H9 (cell line): ENCODE data around the gene CHAC2. TPM values are rescaled to one million over a fixed set of nuclear protein-coding genes. Genes with fewer than 3 reads are reported as not detected.

ENCODE experiments used
- DNase-seq: peaks from one replicate; pipeline ENCODE4 v3.0.0-alpha.2; 2017
- H2AFZ ChIP-seq: one replicate; pipeline ENCODE4 v1.6.1; 2013; ENCODE audit warnings: mild to moderate bottlenecking, low read length, control low read depth, moderate library complexity
- H2AK5ac ChIP-seq: 2 replicates; pipeline ENCODE4 v1.6.1; 2013; ENCODE audit warnings: low read length, control low read depth, mixed read lengths; ENCODE audit not compliant: insufficient read length
- H2BK120ac ChIP-seq: one replicate; pipeline ENCODE4 v1.6.1; 2013; ENCODE audit warnings: low read depth, mild to moderate bottlenecking, low read length, control low read depth, inconsistent platforms; ENCODE audit not compliant: poor library complexity, severe bottlenecking
- H2BK12ac ChIP-seq: 2 replicates; pipeline ENCODE4 v1.6.1; 2013; ENCODE audit warnings: low read length, control low read depth, mixed read lengths, low read depth; ENCODE audit not compliant: insufficient read length
- H2BK15ac ChIP-seq: 2 replicates; pipeline ENCODE4 v1.6.1; 2013; ENCODE audit warnings: low read depth, low read length, control low read depth
- H2BK20ac ChIP-seq: one replicate; pipeline ENCODE4 v1.6.1; 2013; ENCODE audit warnings: low read depth, mild to moderate bottlenecking, low read length, control low read depth, inconsistent platforms; ENCODE audit not compliant: poor library complexity, severe bottlenecking
- H2BK5ac ChIP-seq: 2 replicates; pipeline ENCODE4 v1.6.1; 2013; ENCODE audit warnings: low read length, control low read depth, mixed read lengths; ENCODE audit not compliant: insufficient read length
- H3K14ac ChIP-seq: 2 replicates; pipeline ENCODE4 v1.6.1; 2013; ENCODE audit warnings: low read length, control low read depth; ENCODE audit not compliant: insufficient read depth
- H3K18ac ChIP-seq: 2 replicates; pipeline ENCODE4 v1.6.1; 2013; ENCODE audit warnings: low read depth, mild to moderate bottlenecking, mixed read lengths, low read length, control low read depth; ENCODE audit not compliant: insufficient read length
- H3K23ac ChIP-seq: 2 replicates; pipeline ENCODE4 v1.6.1; 2013; ENCODE audit warnings: low read length, control low read depth, mixed read lengths, low read depth; ENCODE audit not compliant: insufficient read length
- H3K23me2 ChIP-seq: 2 replicates; pipeline ENCODE4 v1.6.1; 2013; ENCODE audit warnings: low read depth, mild to moderate bottlenecking, mixed read lengths, low read length, control low read depth; ENCODE audit not compliant: insufficient read length, poor library complexity, severe bottlenecking
- H3K27ac ChIP-seq: 2 replicates; pipeline ENCODE4 v1.5.1; 2013; ENCODE audit warnings: low read length, control low read depth, mixed read lengths, low read depth; ENCODE audit not compliant: insufficient read length
- H3K27me3 ChIP-seq: 2 replicates; pipeline ENCODE4 v1.6.1; 2013; ENCODE audit warnings: low read length, control low read depth, inconsistent platforms; ENCODE audit not compliant: insufficient read depth
- H3K4ac ChIP-seq: 2 replicates; pipeline ENCODE4 v1.6.1; 2013; ENCODE audit warnings: low read depth, mild to moderate bottlenecking, control low read depth, inconsistent platforms, low read length, moderate library complexity
- H3K4me1 ChIP-seq: 2 replicates; pipeline ENCODE4 v1.6.1; 2013; ENCODE audit warnings: low read length, control low read depth, inconsistent platforms; ENCODE audit not compliant: insufficient read depth
- H3K4me2 ChIP-seq: 2 replicates; pipeline ENCODE4 v1.6.1; 2013; ENCODE audit warnings: low read length, control low read depth, mixed read lengths; ENCODE audit not compliant: insufficient read length, insufficient read depth
- H3K56ac ChIP-seq: 2 replicates; pipeline ENCODE4 v1.6.1; 2013; ENCODE audit warnings: low read depth, mild to moderate bottlenecking, mixed read lengths, low read length, control low read depth; ENCODE audit not compliant: insufficient read length
- H3K79me1 ChIP-seq: 2 replicates; pipeline ENCODE4 v1.6.1; 2013; ENCODE audit warnings: low read depth, mild to moderate bottlenecking, moderate library complexity, low read length, control low read depth, inconsistent platforms; ENCODE audit not compliant: insufficient read depth, poor library complexity, severe bottlenecking
- H3K79me2 ChIP-seq: 2 replicates; pipeline ENCODE4 v1.6.1; 2013; ENCODE audit warnings: low read length, control low read depth, inconsistent platforms; ENCODE audit not compliant: insufficient read depth
- H3K9ac ChIP-seq: 2 replicates; pipeline ENCODE4 v1.6.1; 2013; ENCODE audit warnings: low read length, control low read depth, mixed read lengths; ENCODE audit not compliant: insufficient read length; ENCODE audit errors: extremely low read depth
- H3K9me3 ChIP-seq: one replicate; pipeline ENCODE4 v1.6.1; 2013; ENCODE audit warnings: low read depth, low read length, inconsistent platforms; ENCODE audit not compliant: control insufficient read depth
- H3T11ph ChIP-seq: one replicate; pipeline ENCODE4 v1.6.1; 2013; ENCODE audit warnings: mild to moderate bottlenecking, low read length, control low read depth, inconsistent platforms
- H4K20me1 ChIP-seq: one replicate; pipeline ENCODE4 v1.6.1; 2013; ENCODE audit not compliant: control insufficient read depth, insufficient read length, insufficient read depth
- H4K5ac ChIP-seq: 2 replicates; pipeline ENCODE4 v1.6.1; 2013; ENCODE audit warnings: low read depth, mild to moderate bottlenecking, mixed read lengths, low read length, control low read depth; ENCODE audit not compliant: insufficient read length
- H4K8ac ChIP-seq: replicated peaks from 2 replicates; pipeline ENCODE4 v1.6.1; 2013; ENCODE audit warnings: low read length, control low read depth, mixed read lengths, low read depth; ENCODE audit not compliant: insufficient read length
- H4K91ac ChIP-seq: 2 replicates; pipeline ENCODE4 v1.6.1; 2013; ENCODE audit warnings: low read depth, mild to moderate bottlenecking, moderate library complexity, mixed read lengths, low read length, control low read depth; ENCODE audit not compliant: insufficient read length
- H3K27ac Mint-ChIP-seq, 3 experiments: 2 replicates in 2 of 3; 3 replicates in 1 of 3; pipeline ENCODE4 v1.8.0; 2020 to 2021; ENCODE audit warnings: mixed read lengths in 3 of 3, mild to moderate bottlenecking in 1 of 3, moderate library complexity in 1 of 3
- H3K27me3 Mint-ChIP-seq: 2 replicates; pipeline ENCODE4 v1.8.0; 2021; ENCODE audit warnings: low read depth, mild to moderate bottlenecking, moderate library complexity, mixed read lengths
- H3K36me3 Mint-ChIP-seq, 3 experiments: 2 replicates in 2 of 3; 3 replicates in 1 of 3; pipeline ENCODE4 v1.8.0; 2020 to 2021; ENCODE audit warnings: low read depth in 3 of 3, mixed read lengths in 3 of 3; ENCODE audit not compliant: insufficient read depth in 1 of 3
- H3K4me1 Mint-ChIP-seq, 2 experiments: 2 replicates each; pipeline ENCODE4 v1.8.0; 2020; ENCODE audit warnings: mixed read lengths in 2 of 2
- H3K4me3 Mint-ChIP-seq, 2 experiments: 2 replicates in 1 of 2; 3 replicates in 1 of 2; pipeline ENCODE4 v1.8.0; 2020 to 2021; ENCODE audit warnings: mild to moderate bottlenecking in 2 of 2, mixed read lengths in 2 of 2, moderate library complexity in 1 of 2
- H3K9me3 Mint-ChIP-seq, 2 experiments: 2 replicates in 1 of 2; 3 replicates in 1 of 2; pipeline ENCODE4 v1.8.0; 2020; ENCODE audit warnings: mild to moderate bottlenecking in 2 of 2, mixed read lengths in 2 of 2, moderate library complexity in 1 of 2
- CTCF ChIP-seq: fragments of 200-600 bp; sonication (generic); conservative IDR thresholded peaks from 3 replicates; pipeline ENCODE4 v1.8.0; 2021; ENCODE audit warnings: antibody characterized with exemption, mild to moderate bottlenecking
- total RNA-seq: library from RNA; stranded (reverse); gene quantifications from 2 replicates; pipeline ENCODE4 v1.2.1, GENCODE V29; 2021

Gene CHAC2
- total RNA-seq, 1 experiment from 2014 or later, result 11.3 TPM

DNA sequence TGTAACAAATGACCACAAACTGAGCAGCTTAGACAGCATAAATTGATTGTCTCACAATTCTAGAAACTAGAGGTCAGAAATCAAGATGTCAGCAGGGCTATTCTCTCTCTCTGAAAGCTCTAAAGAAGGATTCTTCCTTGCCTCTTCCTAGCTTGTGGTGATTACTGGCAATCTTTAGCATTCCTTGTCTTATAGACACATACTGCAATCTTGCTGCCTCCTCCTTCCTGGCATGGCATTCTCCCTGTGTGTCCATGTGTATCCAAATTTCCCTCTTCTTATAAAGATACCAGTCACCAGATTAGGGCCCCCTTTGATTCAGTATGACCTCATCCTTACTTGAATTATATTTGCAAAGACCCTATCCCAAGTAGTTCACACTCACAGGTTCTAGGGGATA lies 16.8 kb downstream of the CHAC2 start:
- Histone ChIP-seq H2BK5ac (no peak overlapping the region), H3K4me1 (no peaks in the 10 kb centered on the region), H3K79me1 (peaks cover 10% of the 10 kb centered on the region), H3K4ac (no peak overlapping the region), H3K14ac (no peak overlapping the region), H4K91ac (no peak overlapping the region), H3K79me2 (peaks cover 33% of the 10 kb centered on the region; the same call in 1 of the 2 replicates), H2AFZ (no peak overlapping the region), H2BK15ac (no peak overlapping the region), H3K23me2 (peaks cover 15% of the 10 kb centered on the region), H4K8ac (no peak overlapping the region), H4K20me1 (peaks cover 5% of the 10 kb centered on the region), H2BK12ac (no peak overlapping the region), H3K27me3 (no peaks in the 10 kb centered on the region), H3K18ac (no peak overlapping the region), H2BK120ac (no peak overlapping the region), H3K27ac (no peak overlapping the region), H3K4me2 (no peak overlapping the region), H3K23ac (no peak overlapping the region), H3K9me3 (no peaks in the 10 kb centered on the region), H4K5ac (no peak overlapping the region), H2AK5ac (no peak overlapping the region), H2BK20ac (no peak overlapping the region), H3K9ac (no peak overlapping the region), H3K56ac (no peak overlapping the region), H3T11ph (no peak overlapping the region)
- DNase-seq, result no peak
- peaks cover 41 to 43% of the 10 kb centered on the region in 2 experiments for H3K4me1 Mint-ChIP-seq
- H3K4me3 Mint-ChIP-seq, result peak overlapping the region; percentile 97 to 99; a peak in 4 of 5 replicates
- peaks cover 12 to 23% (median 16%) of the 10 kb centered on the region in 3 experiments; a peak in 6 of 7 replicates for H3K36me3 Mint-ChIP-seq
- peak overlapping the region in 2 of 3 experiments; percentile 30 to 38; a peak in 4 of 7 replicates for H3K27ac Mint-ChIP-seq
- TF ChIP-seq CTCF, result no peak
- no peaks in the 10 kb centered on the region for H3K9me3 Mint-ChIP-seq
- H3K27me3 Mint-ChIP-seq, result no peaks in the 10 kb centered on the region
